Measurements from ENCODE around the gene PAOX. TPM values are rescaled to one million over a fixed set of nuclear protein-coding genes. Genes with fewer than 3 reads are reported as not detected.

The PAOX gene
- total and polyA plus RNA-seq, 2 donors (not counting 1 experiment from before 2014, with no cell fraction given) = 21.1 to 24.9 TPM

DNA sequence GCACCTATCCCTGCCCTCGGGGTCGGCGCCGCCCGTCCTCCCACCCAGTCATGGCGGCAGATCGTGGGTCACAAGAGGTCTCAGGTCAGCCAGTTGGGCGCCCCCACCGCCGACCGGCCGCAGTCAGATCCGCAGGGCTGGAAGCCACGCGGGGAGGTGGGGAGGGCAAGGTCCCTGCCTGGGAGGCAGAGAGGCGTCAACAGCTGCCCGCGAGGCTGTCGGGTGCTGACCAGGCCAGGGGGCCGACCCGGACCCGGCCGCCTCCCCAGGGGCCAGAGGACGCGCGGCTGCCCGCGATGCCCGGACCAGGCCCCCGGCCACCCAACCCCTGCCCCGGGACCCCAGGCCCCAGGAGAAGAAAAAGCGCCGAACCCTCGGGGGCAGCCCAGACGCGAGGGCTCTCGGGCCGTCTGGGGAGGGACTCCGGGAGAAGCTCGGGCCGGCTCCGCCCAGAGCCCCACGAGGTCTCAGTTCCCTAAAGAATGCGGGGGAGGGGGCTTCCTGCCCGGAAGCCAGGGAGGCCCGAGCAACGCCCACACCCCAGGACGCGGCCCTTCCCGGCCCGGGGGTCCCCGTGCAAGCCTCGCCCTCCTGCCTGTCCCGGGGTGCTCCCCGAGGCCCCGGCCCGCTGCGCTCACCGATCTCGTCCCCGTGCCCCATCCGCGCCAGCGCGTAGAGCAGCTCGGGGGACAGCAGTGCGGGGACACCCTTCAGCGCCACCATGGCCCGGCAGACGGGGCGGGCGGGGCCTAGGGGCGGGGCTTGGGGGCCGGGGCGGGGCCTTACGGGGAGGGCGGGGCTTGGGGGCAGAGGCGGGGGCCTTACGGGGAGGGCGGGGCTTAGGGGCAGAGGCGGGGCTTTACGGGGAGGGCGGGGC is 21.5 kb upstream of the PAOX start, which contains the start of gene FUOM:
Gene FUOM, minus strand, starts transcription at position 735 of the 877 bp plus-strand sequence. Its CDS starts 12 bp downstream, at position 723.
- peaks cover 0 to 17% (median 0%) of the 10 kb centered on the region in 3 donors for H3K9me3 ChIP-seq (ENCODE audit: control extremely low read depth in 1 of 3, control insufficient read depth in 2 of 3, insufficient read depth in 1 of 3, low read length in 2 of 3)
- H3K27ac ChIP-seq (ENCODE audit: low read length in 2 of 2) = peak within 1 kb of the TSS in 1 of 2 donors; percentile 71
- H3K27me3 ChIP-seq (replicated peaks in 1 of 4; ENCODE audit: control extremely low read depth in 1 of 4, control insufficient read depth in 3 of 4, insufficient read depth in 4 of 4, low read length in 3 of 4) = no peaks in the 10 kb centered on the region
- intact Hi-C loops (cut with micrococcal nuclease) = loop anchor here (1.0 to 5.0 kb wide), 4 partner anchors 16 to 50 kb away; partner anchors contain the start of genes ECHS1, MTG1, TUBGCP2 and ZNF511
- Mint-ChIP-seq H3K9me3 (ENCODE audit: insufficient read depth) (no peaks in the 10 kb centered on the region), H3K4me1 (peaks cover 32% of the 10 kb centered on the region), H3K4me3 (peak within 1 kb of the TSS; percentile 80), H3K27me3 (no peaks in the 10 kb centered on the region), H3K27ac (peak within 1 kb of the TSS; percentile 26)
- peak within 1 kb of the TSS; percentile 99 for H3K4me2 ChIP-seq (replicated peaks; ENCODE audit: low read depth, low read length, poor library complexity, severe bottlenecking)
- H3K36me3 ChIP-seq (replicated peaks in 1 of 2; ENCODE audit: control extremely low read depth in 1 of 2, control insufficient read depth in 1 of 2, extremely low read depth in 1 of 2, insufficient read depth in 2 of 2, low read length in 1 of 2) = peaks cover 0 to 7% of the 10 kb centered on the region in 2 experiments
- H3K4me3 ChIP-seq (ENCODE audit: control extremely low read depth in 1 of 5, extremely low read depth in 1 of 5, insufficient read depth in 1 of 5, low read depth in 2 of 5, low read length in 4 of 5) = peak within 1 kb of the TSS in 4 of 5 experiments; percentile 57 to 87 (median 68)
- ChIA-PET POLR2A (interaction anchor here (1.0 to 1.7 kb wide), 3 partner anchors 16 to 34 kb away, joined by 3 to 11 read pairs (median 5); partner anchors contain the start of gene ECHS1), CTCF (interaction anchor here (1.0 to 3.6 kb wide), 3 partner anchors 28 to 36 kb away, joined by 3 to 18 read pairs (median 5); partner anchors contain the start of gene MTG1)
- H3K4me1 ChIP-seq (ENCODE audit: control insufficient read depth in 2 of 2, insufficient read depth in 2 of 2, low read length in 2 of 2) = peaks cover 20 to 39% of the 10 kb centered on the region in 2 donors
- DNase-seq (peak; percentile 89), ATAC-seq (ENCODE audit: low read depth) (peak; percentile 85)
- H3K79me2 ChIP-seq (ENCODE audit: control insufficient read depth, insufficient read depth, low read length) = peaks cover 24% of the 10 kb centered on the region
- under 1% methylated on average over 65 of the region's 83 CpGs for WGBS (ENCODE audit: insufficient coverage)
- peak within 1 kb of the TSS; percentile 95 for H2AFZ ChIP-seq (ENCODE audit: insufficient read depth, low read depth, low read length, poor library complexity, severe bottlenecking)
- peaks cover 21% of the 10 kb centered on the region for H4K20me1 ChIP-seq (ENCODE audit: control insufficient read depth, insufficient read depth, low read length, poor library complexity, severe bottlenecking)
- peak within 1 kb of the TSS; percentile 85 for H3K9ac ChIP-seq (ENCODE audit: low read length)
- TF ChIP-seq, protein P1, sequence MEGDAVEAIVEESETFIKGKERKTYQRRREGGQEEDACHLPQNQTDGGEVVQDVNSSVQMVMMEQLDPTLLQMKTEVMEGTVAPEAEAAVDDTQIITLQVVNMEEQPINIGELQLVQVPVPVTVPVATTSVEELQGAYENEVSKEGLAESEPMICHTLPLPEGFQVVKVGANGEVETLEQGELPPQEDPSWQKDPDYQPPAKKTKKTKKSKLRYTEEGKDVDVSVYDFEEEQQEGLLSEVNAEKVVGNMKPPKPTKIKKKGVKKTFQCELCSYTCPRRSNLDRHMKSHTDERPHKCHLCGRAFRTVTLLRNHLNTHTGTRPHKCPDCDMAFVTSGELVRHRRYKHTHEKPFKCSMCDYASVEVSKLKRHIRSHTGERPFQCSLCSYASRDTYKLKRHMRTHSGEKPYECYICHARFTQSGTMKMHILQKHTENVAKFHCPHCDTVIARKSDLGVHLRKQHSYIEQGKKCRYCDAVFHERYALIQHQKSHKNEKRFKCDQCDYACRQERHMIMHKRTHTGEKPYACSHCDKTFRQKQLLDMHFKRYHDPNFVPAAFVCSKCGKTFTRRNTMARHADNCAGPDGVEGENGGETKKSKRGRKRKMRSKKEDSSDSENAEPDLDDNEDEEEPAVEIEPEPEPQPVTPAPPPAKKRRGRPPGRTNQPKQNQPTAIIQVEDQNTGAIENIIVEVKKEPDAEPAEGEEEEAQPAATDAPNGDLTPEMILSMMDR (IDR thresholded peaks at IDR 0.05) = no peak
- TF ChIP-seq EZH2 (IDR thresholded peaks at IDR 0.05; ENCODE audit: borderline replicate concordance, insufficient read depth, low read depth, low read length, poor library complexity, severe bottlenecking) = no peak
